Liver (tissue), 3 donors: ENCODE data around the gene GNG12.

Experiments used
- GABPA ChIP-seq, 2 donors: IDR thresholded peaks in 1 of 2; conservative IDR thresholded peaks in 1 of 2; 2 replicates each; pipeline ENCODE4 v1.6.1; 2016; ENCODE audit warnings: antibody characterized with exemption in 2 of 2, mild to moderate bottlenecking in 1 of 2, moderate library complexity in 1 of 2
- JUND ChIP-seq, 2 donors: IDR thresholded peaks; 2 replicates each; pipeline ENCODE4 v1.6.1; 2016; ENCODE audit warnings: antibody characterized with exemption in 2 of 2
- RXRA ChIP-seq, 2 donors: IDR thresholded peaks; 2 replicates each; pipeline ENCODE4 v1.6.1; 2017 to 2018; ENCODE audit warnings: antibody characterized with exemption in 2 of 2, mild to moderate bottlenecking in 1 of 2
- TAF1 ChIP-seq: conservative IDR thresholded peaks from 2 replicates; pipeline ENCODE4 v1.6.1; 2016; ENCODE audit warnings: antibody characterized with exemption, mild to moderate bottlenecking
- TF ChIP-seq, protein P1 (sequence below): fragments of 150-350 bp; IDR thresholded peaks from 2 replicates; pipeline ENCODE4 v1.5.1; 2017; ENCODE audit warnings: improper control_type of control experiment, low read depth, low read length; ENCODE audit not compliant: missing input control
- TF ChIP-seq, protein P2 (sequence below): IDR thresholded peaks from 2 replicates; pipeline ENCODE4 v1.6.1; 2016; ENCODE audit warnings: antibody characterized with exemption, mild to moderate bottlenecking
- TF ChIP-seq, protein P3 (sequence below): IDR thresholded peaks from 2 replicates; pipeline ENCODE4 v1.6.1; 2016; ENCODE audit warnings: antibody characterized with exemption
- TF ChIP-seq, protein P4 (sequence below): IDR thresholded peaks from 2 replicates; pipeline ENCODE4 v1.6.1; 2016; ENCODE audit warnings: antibody characterized with exemption
- donor health status: healthy.
- donor health status: healthy.

DNA sequence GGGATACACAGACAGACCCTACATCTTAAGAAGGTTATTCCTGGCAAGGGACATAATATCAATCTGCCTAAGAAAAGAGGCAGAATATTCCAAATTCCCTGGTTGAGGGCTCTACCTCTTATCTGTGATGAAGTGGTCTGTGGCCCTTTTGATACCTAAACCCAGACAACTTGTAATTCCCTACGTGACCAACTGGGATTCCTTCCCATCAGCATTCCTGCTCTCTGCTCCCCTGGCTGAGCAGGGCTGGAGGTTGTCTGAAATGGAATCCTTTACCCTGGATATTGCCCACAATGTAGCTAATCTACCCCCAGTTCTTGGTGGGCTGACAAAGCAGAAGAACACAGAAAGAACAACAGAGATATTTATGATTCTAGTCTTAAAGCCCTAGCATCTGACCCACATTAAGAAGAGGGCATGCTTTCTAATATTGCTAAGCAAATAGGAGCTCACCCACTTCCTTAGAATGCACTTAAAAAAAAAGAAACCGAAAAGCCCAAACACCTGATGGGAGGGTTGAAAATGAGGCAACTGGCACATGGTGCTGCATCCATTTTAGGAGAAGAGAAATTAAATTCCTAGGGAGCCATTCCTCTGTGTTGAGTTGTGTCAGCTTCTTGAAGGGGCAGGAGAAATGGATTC, 111.5 kb downstream of the GNG12 start:
- TF ChIP-seq JUND (IDR thresholded peaks at IDR 0.05) (no peak), GABPA (IDR thresholded peaks at IDR 0.05 in 1 of 2, conservative IDR thresholded peaks at IDR 0.05 in 1 of 2) (no peak), TAF1 (no peak), RXRA (IDR thresholded peaks at IDR 0.05) (no peak)
- TF ChIP-seq, protein P1, sequence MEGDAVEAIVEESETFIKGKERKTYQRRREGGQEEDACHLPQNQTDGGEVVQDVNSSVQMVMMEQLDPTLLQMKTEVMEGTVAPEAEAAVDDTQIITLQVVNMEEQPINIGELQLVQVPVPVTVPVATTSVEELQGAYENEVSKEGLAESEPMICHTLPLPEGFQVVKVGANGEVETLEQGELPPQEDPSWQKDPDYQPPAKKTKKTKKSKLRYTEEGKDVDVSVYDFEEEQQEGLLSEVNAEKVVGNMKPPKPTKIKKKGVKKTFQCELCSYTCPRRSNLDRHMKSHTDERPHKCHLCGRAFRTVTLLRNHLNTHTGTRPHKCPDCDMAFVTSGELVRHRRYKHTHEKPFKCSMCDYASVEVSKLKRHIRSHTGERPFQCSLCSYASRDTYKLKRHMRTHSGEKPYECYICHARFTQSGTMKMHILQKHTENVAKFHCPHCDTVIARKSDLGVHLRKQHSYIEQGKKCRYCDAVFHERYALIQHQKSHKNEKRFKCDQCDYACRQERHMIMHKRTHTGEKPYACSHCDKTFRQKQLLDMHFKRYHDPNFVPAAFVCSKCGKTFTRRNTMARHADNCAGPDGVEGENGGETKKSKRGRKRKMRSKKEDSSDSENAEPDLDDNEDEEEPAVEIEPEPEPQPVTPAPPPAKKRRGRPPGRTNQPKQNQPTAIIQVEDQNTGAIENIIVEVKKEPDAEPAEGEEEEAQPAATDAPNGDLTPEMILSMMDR = no peak
- TF ChIP-seq, protein P2, sequence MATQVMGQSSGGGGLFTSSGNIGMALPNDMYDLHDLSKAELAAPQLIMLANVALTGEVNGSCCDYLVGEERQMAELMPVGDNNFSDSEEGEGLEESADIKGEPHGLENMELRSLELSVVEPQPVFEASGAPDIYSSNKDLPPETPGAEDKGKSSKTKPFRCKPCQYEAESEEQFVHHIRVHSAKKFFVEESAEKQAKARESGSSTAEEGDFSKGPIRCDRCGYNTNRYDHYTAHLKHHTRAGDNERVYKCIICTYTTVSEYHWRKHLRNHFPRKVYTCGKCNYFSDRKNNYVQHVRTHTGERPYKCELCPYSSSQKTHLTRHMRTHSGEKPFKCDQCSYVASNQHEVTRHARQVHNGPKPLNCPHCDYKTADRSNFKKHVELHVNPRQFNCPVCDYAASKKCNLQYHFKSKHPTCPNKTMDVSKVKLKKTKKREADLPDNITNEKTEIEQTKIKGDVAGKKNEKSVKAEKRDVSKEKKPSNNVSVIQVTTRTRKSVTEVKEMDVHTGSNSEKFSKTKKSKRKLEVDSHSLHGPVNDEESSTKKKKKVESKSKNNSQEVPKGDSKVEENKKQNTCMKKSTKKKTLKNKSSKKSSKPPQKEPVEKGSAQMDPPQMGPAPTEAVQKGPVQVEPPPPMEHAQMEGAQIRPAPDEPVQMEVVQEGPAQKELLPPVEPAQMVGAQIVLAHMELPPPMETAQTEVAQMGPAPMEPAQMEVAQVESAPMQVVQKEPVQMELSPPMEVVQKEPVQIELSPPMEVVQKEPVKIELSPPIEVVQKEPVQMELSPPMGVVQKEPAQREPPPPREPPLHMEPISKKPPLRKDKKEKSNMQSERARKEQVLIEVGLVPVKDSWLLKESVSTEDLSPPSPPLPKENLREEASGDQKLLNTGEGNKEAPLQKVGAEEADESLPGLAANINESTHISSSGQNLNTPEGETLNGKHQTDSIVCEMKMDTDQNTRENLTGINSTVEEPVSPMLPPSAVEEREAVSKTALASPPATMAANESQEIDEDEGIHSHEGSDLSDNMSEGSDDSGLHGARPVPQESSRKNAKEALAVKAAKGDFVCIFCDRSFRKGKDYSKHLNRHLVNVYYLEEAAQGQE = no peak
- TF ChIP-seq, protein P3, sequence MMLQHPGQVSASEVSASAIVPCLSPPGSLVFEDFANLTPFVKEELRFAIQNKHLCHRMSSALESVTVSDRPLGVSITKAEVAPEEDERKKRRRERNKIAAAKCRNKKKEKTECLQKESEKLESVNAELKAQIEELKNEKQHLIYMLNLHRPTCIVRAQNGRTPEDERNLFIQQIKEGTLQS = no peak
- TF ChIP-seq, protein P4, sequence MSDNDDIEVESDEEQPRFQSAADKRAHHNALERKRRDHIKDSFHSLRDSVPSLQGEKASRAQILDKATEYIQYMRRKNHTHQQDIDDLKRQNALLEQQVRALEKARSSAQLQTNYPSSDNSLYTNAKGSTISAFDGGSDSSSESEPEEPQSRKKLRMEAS = no peak
